Lower leg skin (tissue), 4 donors: ENCODE measurements around the gene METTL3. TPM values are rescaled to one million over a fixed set of nuclear protein-coding genes. Genes with fewer than 3 reads are reported as not detected.
"Not testable (repeated sequence)": the region's sequence is repeated elsewhere in the genome, so short reads cannot be mapped to it uniquely, and the experiment has no call there.

ENCODE experiments used
- DNase-seq, 2 donors: peaks; one replicate each; pipeline ENCODE4 v3.0.0-alpha.2; 2019; ENCODE audit warnings: low spot score in 2 of 2
- H3K4me3 ChIP-seq: fragments of 200-600 bp; sonication (generic); 2 replicates; pipeline ENCODE4 v1.5.1; 2017; ENCODE audit warnings: mild to moderate bottlenecking, low read depth; ENCODE audit not compliant: poor library complexity, severe bottlenecking
- POLR2A ChIP-seq, 2 donors: fragments of 450-650 bp; IDR thresholded peaks; one replicate each; pipeline ENCODE4 v1.6.1; 2016 to 2017; ENCODE audit warnings: antibody characterized with exemption in 2 of 2, mild to moderate bottlenecking in 1 of 2, moderate library complexity in 1 of 2
- WGBS, 2 donors: methylation state at CpG; one replicate each; pipeline ENCODE4 v1.1.5; 2018; 5-methylcytosine and 5-hydroxymethylcytosine counted together
- intact Hi-C: fragments of 100-400 bp; cut with DNase I; formaldehyde crosslinking; loops from one replicate; pipeline ENCODE4 v1.15.0; 2023; ENCODE audit warnings: low total_unique reads
- total RNA-seq, 4 donors: library from RNA; depleted of rRNA; stranded (reverse); fragments of >200 nt; gene quantifications; one replicate each; pipeline ENCODE4 v1.1.0, GENCODE V29; 2016
- TF ChIP-seq, protein P1 (sequence below), 3 donors: fragments of 450-650 bp; IDR thresholded peaks; one replicate each; pipeline ENCODE4 v1.5.1; 2016; ENCODE audit warnings: antibody characterized with exemption in 3 of 3, mild to moderate bottlenecking in 3 of 3, moderate library complexity in 2 of 3

Gene METTL3
- total RNA-seq = 10 to 100 TPM; 33.4 to 60.0 (median 39.8) TPM

DNA sequence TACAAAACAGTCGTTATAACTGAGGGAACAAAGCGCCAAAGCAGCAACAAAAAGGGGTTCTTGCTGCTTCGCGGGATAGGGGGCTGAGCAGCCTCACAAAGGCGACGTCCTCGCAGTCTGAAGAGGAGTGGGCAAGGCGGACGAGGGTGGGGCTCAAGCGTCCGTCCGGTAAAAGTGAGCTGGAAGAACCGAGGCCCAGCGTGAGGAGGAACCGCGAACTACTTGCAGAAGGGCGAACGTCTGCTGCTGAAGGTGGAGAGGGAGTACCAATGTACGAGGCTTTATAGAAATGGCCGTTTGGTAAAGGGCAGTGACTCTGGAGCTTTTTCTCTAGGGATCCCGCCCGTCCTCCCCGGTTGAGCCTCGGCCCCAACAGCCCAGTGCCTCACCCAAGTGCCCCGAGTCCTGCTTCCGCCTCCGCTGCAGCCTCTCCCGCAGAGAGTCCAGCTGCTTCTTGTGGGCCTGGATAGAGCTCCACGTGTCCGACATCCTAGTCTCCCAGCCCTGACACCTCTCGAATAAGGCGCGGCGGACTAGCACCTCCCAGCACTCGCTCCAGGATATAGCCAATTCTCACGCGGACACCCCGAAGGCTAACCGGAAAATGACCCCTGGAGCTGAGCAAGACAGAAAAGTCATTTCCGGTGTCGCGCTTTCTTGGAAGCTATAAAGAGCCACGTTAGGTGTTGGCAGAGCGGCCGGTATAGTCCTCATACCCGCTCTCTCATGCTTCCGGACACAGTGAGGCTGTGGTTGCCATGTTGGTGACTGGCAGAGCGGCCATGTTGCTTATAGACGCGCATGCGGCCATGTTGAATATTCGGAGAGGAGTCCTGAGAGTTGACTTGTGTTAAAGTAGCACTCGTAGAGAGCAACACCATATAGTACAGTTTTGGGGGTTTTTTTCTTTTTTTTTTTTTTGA lies at the start of gene METTL3:
TSS of gene METTL3 (minus strand) at position 606 of the 923 bp plus-strand sequence. CDS start at position 489, 117 bp downstream.
- DNase-seq = peak; percentile 98 to 99
- H3K4me3 ChIP-seq = peak within 1 kb of the TSS; percentile 85
- intact Hi-C loops = no loop called here
- 0% methylated on average over 43 to 51 of the region's 53 CpGs for WGBS, 2 donors
- TF ChIP-seq, protein P1, sequence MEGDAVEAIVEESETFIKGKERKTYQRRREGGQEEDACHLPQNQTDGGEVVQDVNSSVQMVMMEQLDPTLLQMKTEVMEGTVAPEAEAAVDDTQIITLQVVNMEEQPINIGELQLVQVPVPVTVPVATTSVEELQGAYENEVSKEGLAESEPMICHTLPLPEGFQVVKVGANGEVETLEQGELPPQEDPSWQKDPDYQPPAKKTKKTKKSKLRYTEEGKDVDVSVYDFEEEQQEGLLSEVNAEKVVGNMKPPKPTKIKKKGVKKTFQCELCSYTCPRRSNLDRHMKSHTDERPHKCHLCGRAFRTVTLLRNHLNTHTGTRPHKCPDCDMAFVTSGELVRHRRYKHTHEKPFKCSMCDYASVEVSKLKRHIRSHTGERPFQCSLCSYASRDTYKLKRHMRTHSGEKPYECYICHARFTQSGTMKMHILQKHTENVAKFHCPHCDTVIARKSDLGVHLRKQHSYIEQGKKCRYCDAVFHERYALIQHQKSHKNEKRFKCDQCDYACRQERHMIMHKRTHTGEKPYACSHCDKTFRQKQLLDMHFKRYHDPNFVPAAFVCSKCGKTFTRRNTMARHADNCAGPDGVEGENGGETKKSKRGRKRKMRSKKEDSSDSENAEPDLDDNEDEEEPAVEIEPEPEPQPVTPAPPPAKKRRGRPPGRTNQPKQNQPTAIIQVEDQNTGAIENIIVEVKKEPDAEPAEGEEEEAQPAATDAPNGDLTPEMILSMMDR (IDR thresholded peaks at IDR 0.05) = no peak
- TF ChIP-seq POLR2A (IDR thresholded peaks at IDR 0.05) = no peak

DNA sequence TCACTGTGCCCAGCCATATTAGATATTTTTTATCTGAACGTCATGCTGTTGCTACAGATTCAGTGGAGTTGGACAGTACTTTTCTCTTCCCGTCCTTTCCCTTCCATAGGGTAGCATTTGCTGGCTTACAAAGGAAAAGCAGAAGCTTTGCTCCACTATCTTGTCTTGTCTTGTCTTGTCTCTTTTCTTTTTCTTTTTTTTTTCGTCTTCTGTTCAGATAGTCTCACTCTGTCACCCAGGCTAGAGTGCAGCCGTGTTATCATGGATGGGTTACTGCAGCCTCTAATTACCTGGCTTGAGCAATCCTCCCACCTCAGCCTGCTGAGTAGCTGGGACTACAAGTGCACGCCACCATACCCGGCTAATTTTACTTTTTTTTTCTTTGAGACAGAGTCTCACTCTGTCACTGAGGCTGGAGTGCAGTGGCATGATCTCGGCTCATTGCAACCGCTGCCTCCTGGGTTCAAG lies 47.6 kb upstream of the METTL3 start:
- intact Hi-C loops = loop anchor here (10.0 kb wide), 1 partner anchor 54 kb away; no protein-coding TSS in a partner anchor
- WGBS, 2 donors = 64 to 69% methylated on average over 8 of the region's 8 CpGs

DNA sequence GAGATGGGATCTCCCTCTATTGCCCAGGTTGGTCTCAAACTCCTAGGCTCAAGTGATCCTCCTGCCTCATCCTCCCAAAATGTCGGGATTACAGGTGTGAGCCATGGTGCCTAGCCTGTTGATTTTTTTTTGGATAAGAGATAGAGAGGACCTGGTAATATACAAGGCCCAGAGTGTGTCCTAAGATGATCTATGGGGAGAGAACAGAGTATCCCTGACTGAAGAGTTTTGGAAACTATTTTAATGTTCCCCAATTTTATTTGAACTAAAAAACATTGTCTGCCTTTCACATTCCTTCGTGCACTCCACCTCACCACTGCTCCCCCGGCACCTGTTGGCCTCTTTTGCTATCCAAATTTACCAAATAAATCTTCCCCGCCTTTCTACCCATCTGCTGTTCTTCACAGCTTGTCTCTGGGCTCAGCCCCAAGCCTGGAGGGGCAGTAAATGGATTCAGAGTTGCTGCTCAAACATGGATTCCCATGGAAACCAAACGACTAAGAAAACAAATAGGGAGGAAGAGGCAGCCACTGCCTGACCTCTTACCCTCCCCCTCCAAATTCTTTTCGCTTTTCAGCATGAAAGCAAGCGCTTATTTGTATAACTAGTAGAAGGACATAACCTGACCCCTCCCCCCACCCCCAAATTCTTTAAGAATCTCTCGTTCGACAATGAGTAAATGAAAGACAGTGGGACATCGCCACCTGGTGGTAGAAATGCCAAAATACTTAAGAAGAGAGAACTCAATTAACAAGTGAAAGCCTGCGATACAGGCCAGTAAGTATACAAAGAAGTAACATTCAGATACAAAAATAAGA lies 46.2 kb upstream of the METTL3 start:
- intact Hi-C loops = loop anchor here (10.0 kb wide), 1 partner anchor 52 kb away; no protein-coding TSS in a partner anchor
- WGBS, 2 donors = 6 to 9% methylated on average over 11 of the region's 11 CpGs
- peak; percentile 80 to 90 for DNase-seq
- H3K4me3 ChIP-seq = no peak overlapping the region
- TF ChIP-seq POLR2A (IDR thresholded peaks at IDR 0.05) = no peak
- TF ChIP-seq, protein P1 (IDR thresholded peaks at IDR 0.05) = no peak

More for the DNA sequence above, 47.6 kb upstream of the METTL3 start:
- no peak for TF ChIP-seq POLR2A (IDR thresholded peaks at IDR 0.05)
- DNase-seq = no peak
- no peak overlapping the region for H3K4me3 ChIP-seq

DNA sequence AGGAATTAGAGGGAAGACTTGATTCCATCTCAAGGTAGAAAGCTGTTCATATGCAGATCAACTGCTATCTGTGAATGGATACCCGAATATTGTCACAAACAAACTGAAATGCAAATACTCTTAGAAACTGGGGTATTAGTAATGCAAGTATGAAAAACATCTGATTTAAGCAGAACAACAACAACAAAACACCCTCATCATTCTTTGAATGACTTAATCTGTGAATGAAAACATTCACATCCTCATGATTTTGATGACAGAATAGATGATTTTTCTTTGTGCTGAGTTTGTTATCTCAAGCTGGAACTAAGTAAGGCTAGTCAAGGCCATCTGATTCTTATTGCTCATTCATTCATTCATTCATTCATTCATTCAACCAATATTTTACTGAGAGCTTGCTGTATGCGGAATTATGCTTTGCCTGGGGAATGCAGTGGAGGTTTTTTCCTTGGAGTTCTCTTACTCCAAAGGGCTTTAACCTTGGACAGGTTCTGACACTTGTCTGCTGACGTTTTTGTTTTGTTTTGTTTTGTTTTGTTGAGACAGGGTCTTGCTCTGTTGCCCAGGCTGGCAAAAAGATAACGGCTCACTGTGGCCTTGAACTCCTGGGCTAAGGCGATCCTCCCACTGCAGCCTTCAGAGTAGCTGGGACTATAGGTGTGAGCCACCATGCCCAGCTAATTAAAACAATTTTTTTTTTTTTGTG lies 45.4 kb upstream of the METTL3 start:
- DNase-seq = no peak
- WGBS, 2 donors = 56 to 61% methylated on average over 5 of the region's 5 CpGs
- no peak overlapping the region for H3K4me3 ChIP-seq
- intact Hi-C loops = loop anchor here (10.0 kb wide), 1 partner anchor 52 kb away; no protein-coding TSS in a partner anchor
- no peak for TF ChIP-seq POLR2A (IDR thresholded peaks at IDR 0.05)
- TF ChIP-seq, protein P1 (IDR thresholded peaks at IDR 0.05) = no peak

DNA sequence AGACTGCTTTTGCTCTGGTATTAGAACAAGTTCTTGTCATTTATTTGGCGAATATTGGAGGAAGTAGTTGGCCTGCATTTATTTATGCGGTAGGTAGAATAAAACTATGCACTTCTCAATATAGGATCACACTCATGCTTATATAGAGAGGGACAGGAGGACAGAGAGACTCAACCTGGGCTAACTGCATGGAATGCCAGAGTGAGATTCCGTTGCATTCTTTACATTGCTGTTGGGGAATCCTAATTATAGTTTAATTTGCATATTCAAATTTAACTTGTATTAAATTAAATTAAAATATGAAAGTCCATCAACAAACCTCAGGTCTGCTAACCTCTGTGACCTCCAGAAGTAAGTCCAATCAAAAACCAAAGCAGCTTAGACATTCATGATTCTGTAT lies 42.1 kb upstream of the METTL3 start:
- intact Hi-C loops = loop anchor here (10.0 kb wide), 1 partner anchor 48 kb away; no protein-coding TSS in a partner anchor
- TF ChIP-seq POLR2A (IDR thresholded peaks at IDR 0.05) = no peak
- TF ChIP-seq, protein P1 (IDR thresholded peaks at IDR 0.05) = no peak
- no peak overlapping the region for H3K4me3 ChIP-seq
- 89 to 92% methylated on average over 3 of the region's 3 CpGs for WGBS, 2 donors
- peak in 1 of 2 donors; percentile 0 for DNase-seq

DNA sequence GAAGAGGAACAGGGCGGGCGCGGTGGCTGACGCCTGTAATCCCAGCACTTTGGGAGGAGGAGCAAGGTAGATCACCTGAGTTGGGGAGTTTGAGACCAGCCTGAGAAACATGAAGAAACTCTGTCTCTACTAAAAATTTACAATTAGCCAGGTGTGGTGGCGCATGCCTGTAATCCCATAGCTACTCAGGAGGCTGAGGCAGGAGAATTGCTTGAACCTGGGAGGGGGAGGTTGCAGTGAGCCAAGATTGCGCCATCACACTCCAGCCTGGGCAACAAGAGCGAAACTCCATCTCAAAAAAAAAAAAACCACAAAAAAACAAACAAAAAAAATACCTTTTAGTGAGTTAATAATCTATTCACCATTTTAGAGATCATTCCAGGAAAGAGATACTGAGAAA lies 33.4 kb upstream of the METTL3 start:
- intact Hi-C loops, DNase-seq, H3K4me3 ChIP-seq: not testable (repeated sequence)
- 83 to 92% methylated on average over 7 of the region's 7 CpGs for WGBS, 2 donors
